ENCODE measurements around the gene PRPF38A. TPM values are rescaled to one million over a fixed set of nuclear protein-coding genes. Genes with fewer than 3 reads are reported as not detected.

PRPF38A gene
- total RNA-seq, 1 experiment from 2014 or later: 62.4 TPM

- Mint-ChIP-seq H3K9me3 (peaks cover 8% of the 10 kb centered on the region), H3K4me1 (peaks cover 39% of the 10 kb centered on the region), H3K27ac (no peak overlapping the region), H3K4me3 (no peak overlapping the region), H3K27me3 (ENCODE audit: low read depth) (no peaks in the 10 kb centered on the region), H3K36me3 (peaks cover 31% of the 10 kb centered on the region)
- ATAC-seq: no peak
- no peak for DNase-seq (ENCODE audit: low spot score)
- TF ChIP-seq CTCF (IDR thresholded peaks at IDR 0.05) (no peak), E2F5 (CRISPR knock-in tag; IDR thresholded peaks at IDR 0.05) (no peak), ZNF138 (CRISPR knock-in tag; conservative IDR thresholded peaks at IDR 0.05) (no peak), NFYB (CRISPR knock-in tag; conservative IDR thresholded peaks at IDR 0.05; ENCODE audit: low read depth) (no peak)
- CTCF ChIA-PET: no interaction called here
- POLR2A ChIA-PET: interaction anchor here (0.6 kb wide), 1 partner anchor 265 kb away, joined by 6 read pairs; no protein-coding TSS in a partner anchor
Observed at GRCh38 chr1:52455686-52456085, 51.3 kb downstream of the PRPF38A start.

GRCh38 chr1:52460694-52461093, 56.3 kb downstream of the PRPF38A start:
- Mint-ChIP-seq H3K27me3 (ENCODE audit: low read depth) (no peaks in the 10 kb centered on the region), H3K4me3 (no peak overlapping the region), H3K4me1 (peaks cover 36% of the 10 kb centered on the region), H3K27ac (no peak overlapping the region), H3K36me3 (peaks cover 27% of the 10 kb centered on the region), H3K9me3 (peaks cover 3% of the 10 kb centered on the region; the same call in 1 of the 2 replicates)
- DNase-seq (ENCODE audit: low spot score) (no peak), ATAC-seq (no peak)
- CTCF ChIA-PET: interaction anchor here (0.5 kb wide), 1 partner anchor 37 kb away, joined by 3 read pairs; no protein-coding TSS in a partner anchor
- POLR2A ChIA-PET: no interaction called here
- TF ChIP-seq ERG (CRISPR knock-in tag; IDR thresholded peaks at IDR 0.05) (no peak), FOXP4 (CRISPR knock-in tag; IDR thresholded peaks at IDR 0.05) (no peak), USF2 (CRISPR knock-in tag; IDR thresholded peaks at IDR 0.05) (no peak), ESRRA (CRISPR knock-in tag; IDR thresholded peaks at IDR 0.05; ENCODE audit: borderline replicate concordance) (no peak), E2F1 (CRISPR knock-in tag; IDR thresholded peaks at IDR 0.05) (no peak), ZNF121 (CRISPR knock-in tag; IDR thresholded peaks at IDR 0.05) (no peak), ZNF138 (CRISPR knock-in tag; conservative IDR thresholded peaks at IDR 0.05) (no peak), FOXJ3 (CRISPR knock-in tag; IDR thresholded peaks at IDR 0.05; ENCODE audit: borderline replicate concordance) (no peak), JUN (CRISPR knock-in tag; IDR thresholded peaks at IDR 0.05) (no peak), TCF7 (CRISPR knock-in tag; IDR thresholded peaks at IDR 0.05; ENCODE audit: low read depth) (no peak), ZSCAN18 (CRISPR knock-in tag; IDR thresholded peaks at IDR 0.05) (no peak), ZNF425 (CRISPR knock-in tag; conservative IDR thresholded peaks at IDR 0.05) (no peak), TEAD1 (CRISPR knock-in tag; IDR thresholded peaks at IDR 0.05) (no peak), NR2C2 (CRISPR knock-in tag; IDR thresholded peaks at IDR 0.05) (no peak), TEAD4 (CRISPR knock-in tag; IDR thresholded peaks at IDR 0.05) (no peak), ATF1 (CRISPR knock-in tag; IDR thresholded peaks at IDR 0.05) (no peak)
